ENCODE measurements around the gene RABAC1. TPM values are rescaled to one million over a fixed set of nuclear protein-coding genes. Genes with fewer than 3 reads are reported as not detected.
A peak's percentile ranks its signal among the peaks of the same experiment; 100 is the strongest.
"Not testable (repeated sequence)": the region's sequence is repeated elsewhere in the genome, so short reads cannot be mapped to it uniquely, and the experiment has no call there.

RABAC1 gene
- total RNA-seq, 6 donors from 2014 or later: 59.7 to 222 (median 163) TPM

- Histone ChIP-seq H3K4me3 (peak within 1 kb of the TSS; percentile 16 to 52 (median 47)), H3K9me3 (no peaks in the 10 kb centered on the region), H3K27me3 (peaks cover 0 to 45% (median 17%) of the 10 kb centered on the region in 4 donors), H3K4me1 (peaks cover 11 to 32% (median 14%) of the 10 kb centered on the region in 4 donors), H3K36me3 (no peaks in the 10 kb centered on the region), H3K27ac (no peak within 1 kb of the TSS)
- peak in 1 of 2 donors; percentile 79 for ATAC-seq (ENCODE audit: low FRiP score in 2 of 2)
- no peak for TF ChIP-seq EP300 (IDR thresholded peaks at IDR 0.05)
- no peak for TF ChIP-seq POLR2AphosphoS5 (IDR thresholded peaks at IDR 0.05)
- no peak for TF ChIP-seq POLR2A (IDR thresholded peaks at IDR 0.05)
- TF ChIP-seq, protein P1, sequence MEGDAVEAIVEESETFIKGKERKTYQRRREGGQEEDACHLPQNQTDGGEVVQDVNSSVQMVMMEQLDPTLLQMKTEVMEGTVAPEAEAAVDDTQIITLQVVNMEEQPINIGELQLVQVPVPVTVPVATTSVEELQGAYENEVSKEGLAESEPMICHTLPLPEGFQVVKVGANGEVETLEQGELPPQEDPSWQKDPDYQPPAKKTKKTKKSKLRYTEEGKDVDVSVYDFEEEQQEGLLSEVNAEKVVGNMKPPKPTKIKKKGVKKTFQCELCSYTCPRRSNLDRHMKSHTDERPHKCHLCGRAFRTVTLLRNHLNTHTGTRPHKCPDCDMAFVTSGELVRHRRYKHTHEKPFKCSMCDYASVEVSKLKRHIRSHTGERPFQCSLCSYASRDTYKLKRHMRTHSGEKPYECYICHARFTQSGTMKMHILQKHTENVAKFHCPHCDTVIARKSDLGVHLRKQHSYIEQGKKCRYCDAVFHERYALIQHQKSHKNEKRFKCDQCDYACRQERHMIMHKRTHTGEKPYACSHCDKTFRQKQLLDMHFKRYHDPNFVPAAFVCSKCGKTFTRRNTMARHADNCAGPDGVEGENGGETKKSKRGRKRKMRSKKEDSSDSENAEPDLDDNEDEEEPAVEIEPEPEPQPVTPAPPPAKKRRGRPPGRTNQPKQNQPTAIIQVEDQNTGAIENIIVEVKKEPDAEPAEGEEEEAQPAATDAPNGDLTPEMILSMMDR (IDR thresholded peaks at IDR 0.05): no peak
- peak; percentile 48 to 93 for DNase-seq
- WGBS, 2 donors: 0 to 2% methylated on average over 4 to 64 of the region's 84 CpGs
Measured at GRCh38 chr19:41993612-41994483, 34.7 kb upstream of the RABAC1 start, which contains the start of gene ATP1A3. ATP1A3 (minus strand) TSS chr19:41994230; CDS start chr19:41994076, 154 bp downstream.

- WGBS, 2 donors: 87 to 93% methylated on average over 10 to 11 of the region's 11 CpGs
- Histone ChIP-seq H3K4me1 (peaks cover 8 to 14% (median 11%) of the 10 kb centered on the region in 4 donors), H3K27me3 (peaks cover 0 to 30% (median 11%) of the 10 kb centered on the region in 4 donors)
- H3K27ac ChIP-seq; H3K9me3 ChIP-seq; ATAC-seq (ENCODE audit: low FRiP score in 2 of 2); H3K36me3 ChIP-seq; H3K4me3 ChIP-seq: not testable (repeated sequence)
- DNase-seq: peak in 1 of 2 donors; percentile 79
Measured at GRCh38 chr19:41991925-41992569, 32.9 kb upstream of the RABAC1 start.

DNA sequence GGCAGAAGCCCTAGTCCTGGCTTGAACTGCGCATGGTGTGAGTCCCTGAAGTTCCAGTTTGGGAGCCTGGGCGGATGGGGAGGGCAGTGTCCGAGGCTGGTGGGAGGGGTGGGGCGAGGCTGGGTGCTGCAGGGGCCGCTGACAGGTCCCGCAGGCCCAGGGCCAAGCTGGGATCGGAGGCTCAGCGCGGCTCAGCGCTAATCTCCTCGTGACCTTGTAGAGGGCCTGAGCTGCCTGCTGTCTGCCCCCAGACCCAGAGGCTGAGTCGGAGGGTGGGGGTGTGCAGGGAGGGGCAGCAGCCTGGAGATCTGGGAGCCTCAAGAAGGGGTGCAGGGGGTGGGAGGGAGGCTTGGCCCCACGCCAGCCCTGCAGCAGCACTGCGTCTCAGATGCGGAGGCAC, 31.9 kb upstream of the RABAC1 start:
- H3K9me3 ChIP-seq: no peaks in the 10 kb centered on the region
- WGBS, 2 donors: 49 to 64% methylated on average over 5 to 15 of the region's 15 CpGs
- TF ChIP-seq, protein P1 (IDR thresholded peaks at IDR 0.05): no peak
- TF ChIP-seq EP300 (IDR thresholded peaks at IDR 0.05): no peak
- TF ChIP-seq POLR2A (IDR thresholded peaks at IDR 0.05): no peak
- no peak for TF ChIP-seq POLR2AphosphoS5 (IDR thresholded peaks at IDR 0.05)
- no peak overlapping the region for H3K4me3 ChIP-seq
- DNase-seq (peak in 1 of 2 donors; percentile 56), ATAC-seq (ENCODE audit: low FRiP score in 2 of 2) (no peak)
- H3K4me1 ChIP-seq: peaks cover 8 to 13% (median 11%) of the 10 kb centered on the region in 4 donors
- H3K27ac ChIP-seq: no peak overlapping the region
- peaks cover 0 to 21% (median 11%) of the 10 kb centered on the region in 4 donors for H3K27me3 ChIP-seq
- no peaks in the 10 kb centered on the region for H3K36me3 ChIP-seq

DNA sequence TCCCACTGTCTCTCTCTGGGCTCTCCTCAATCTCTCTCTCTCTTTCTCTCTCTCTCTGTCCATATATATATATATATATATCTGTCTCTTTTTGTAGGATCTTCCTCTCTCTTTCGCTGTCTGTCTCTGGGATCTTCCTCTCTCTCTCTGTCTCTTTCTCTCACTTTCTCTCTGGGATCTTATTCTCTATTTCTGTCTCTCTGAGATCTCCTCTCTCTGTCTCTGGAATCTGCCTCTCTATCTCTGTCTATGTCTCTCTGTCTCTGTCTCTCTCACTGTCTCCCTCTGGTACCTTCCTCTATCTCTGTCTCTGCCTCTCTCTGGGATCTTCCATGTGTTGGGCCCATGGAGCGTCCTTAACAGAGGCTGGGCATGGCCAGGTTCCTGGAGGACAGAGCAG, 31.5 kb upstream of the RABAC1 start:
- ATAC-seq (ENCODE audit: low FRiP score in 2 of 2) (no peak), DNase-seq (no peak)
- H3K36me3 ChIP-seq: no peaks in the 10 kb centered on the region
- no peak overlapping the region for H3K4me3 ChIP-seq
- WGBS, 2 donors: 71 to 84% methylated on average over 2 of the region's 2 CpGs
- no peak for TF ChIP-seq POLR2A (IDR thresholded peaks at IDR 0.05)
- no peak for TF ChIP-seq EP300 (IDR thresholded peaks at IDR 0.05)
- TF ChIP-seq, protein P1 (IDR thresholded peaks at IDR 0.05): no peak
- TF ChIP-seq POLR2AphosphoS5 (IDR thresholded peaks at IDR 0.05): no peak
- H3K9me3 ChIP-seq: no peaks in the 10 kb centered on the region
- peaks cover 0 to 21% (median 11%) of the 10 kb centered on the region in 4 donors for H3K27me3 ChIP-seq
- H3K27ac ChIP-seq: no peak overlapping the region
- peaks cover 8 to 13% (median 11%) of the 10 kb centered on the region in 4 donors for H3K4me1 ChIP-seq

DNA sequence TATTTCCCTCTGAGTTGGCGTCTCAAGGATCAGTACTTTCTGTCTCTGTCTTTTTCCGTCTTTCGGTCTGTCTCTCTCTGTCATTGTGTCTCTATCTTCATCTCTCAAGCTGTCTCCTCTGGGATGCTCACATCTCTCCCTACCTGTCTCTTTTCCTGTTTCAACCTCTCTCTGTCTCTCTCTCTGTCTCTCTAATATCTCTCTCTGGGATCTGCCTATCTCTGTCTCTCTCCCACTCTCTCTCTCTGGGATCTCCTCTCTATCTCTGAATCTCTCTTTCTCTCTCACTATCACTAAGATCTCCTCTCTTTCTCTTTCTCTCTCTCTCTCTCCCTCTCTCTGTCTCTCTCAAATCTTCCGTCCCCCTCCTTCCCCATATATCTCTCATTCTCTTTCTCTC, 30.9 kb upstream of the RABAC1 start:
- Histone ChIP-seq H3K27ac (no peak overlapping the region), H3K36me3 (no peaks in the 10 kb centered on the region), H3K4me1 (peaks cover 8 to 13% (median 11%) of the 10 kb centered on the region in 4 donors), H3K4me3 (no peak overlapping the region), H3K9me3 (no peaks in the 10 kb centered on the region), H3K27me3 (peaks cover 0 to 21% (median 11%) of the 10 kb centered on the region in 4 donors)
- ATAC-seq (ENCODE audit: low FRiP score in 2 of 2) (no peak), DNase-seq (no peak)
- WGBS, 2 donors: 85 to 88% methylated on average over 4 of the region's 4 CpGs
- TF ChIP-seq POLR2A (IDR thresholded peaks at IDR 0.05) (no peak), EP300 (IDR thresholded peaks at IDR 0.05) (no peak)
